Mucosa of descending colon (tissue), 3 donors: ENCODE results near the gene ADAM12. TPM values are rescaled to one million over a fixed set of nuclear protein-coding genes. Genes with fewer than 3 reads are reported as not detected.

Experiments
- ATAC-seq: fragments of 200-7000 bp; cut with Tn5 transposase; one replicate; pipeline ENCODE4 v1.9.1; 2020; ENCODE audit warnings: mild to moderate bottlenecking, moderate library complexity
- DNase-seq, 3 donors: peaks; one replicate each; pipeline ENCODE4 v3.0.0-alpha.2; 2020
- H3K36me3 ChIP-seq: fragments of 200-600 bp; one replicate; pipeline ENCODE4 v1.8.0; 2021; ENCODE audit warnings: low read depth, mild to moderate bottlenecking
- H3K4me1 ChIP-seq: fragments of 200-600 bp; one replicate; pipeline ENCODE4 v1.8.0; 2021; ENCODE audit warnings: low read depth, mild to moderate bottlenecking
- H3K4me3 ChIP-seq: fragments of 200-600 bp; one replicate; pipeline ENCODE4 v1.8.0; 2021; ENCODE audit warnings: mild to moderate bottlenecking
- H3K9me3 ChIP-seq: fragments of 200-600 bp; one replicate; pipeline ENCODE4 v1.8.0; 2021; ENCODE audit warnings: mild to moderate bottlenecking
- CTCF ChIP-seq: fragments of 200-600 bp; IDR thresholded peaks from one replicate; pipeline ENCODE4 v1.8.0; 2022; ENCODE audit warnings: antibody characterized with exemption, mild to moderate bottlenecking
- intact Hi-C, 2 donors: fragments of 100-400 bp; cut with DNase I in 1 of 2; cut with micrococcal nuclease in 1 of 2; formaldehyde crosslinking; loops; one replicate each; pipeline versions ENCODE4 v1.11.0 to v1.11.1; 2022; cut with DNase I, micrococcal nuclease
- total RNA-seq, 3 donors: library from RNA; stranded (reverse); fragmentation: NEBNext Ultra II Directional in 2 of 3; extraction: Animal tissue kit (Norgen Biotek cat#: 25700) in 2 of 3; gene quantifications; one replicate each; pipeline versions ENCODE4 v1.2.1 to v1.2.4, GENCODE V29; 2021 to 2023
- donor health status: DM: no; HTN: no; CAD: no; lungs with moderate emphysema.
- donor health status: DM: no; HTN: no; CAD: no.
- donor health status: DM: no; HTN: yes; CAD: no.

The ADAM12 gene
- total RNA-seq, 3 donors from 2014 or later, result 0.20 to 0.89 (median 0.66) TPM

DNA sequence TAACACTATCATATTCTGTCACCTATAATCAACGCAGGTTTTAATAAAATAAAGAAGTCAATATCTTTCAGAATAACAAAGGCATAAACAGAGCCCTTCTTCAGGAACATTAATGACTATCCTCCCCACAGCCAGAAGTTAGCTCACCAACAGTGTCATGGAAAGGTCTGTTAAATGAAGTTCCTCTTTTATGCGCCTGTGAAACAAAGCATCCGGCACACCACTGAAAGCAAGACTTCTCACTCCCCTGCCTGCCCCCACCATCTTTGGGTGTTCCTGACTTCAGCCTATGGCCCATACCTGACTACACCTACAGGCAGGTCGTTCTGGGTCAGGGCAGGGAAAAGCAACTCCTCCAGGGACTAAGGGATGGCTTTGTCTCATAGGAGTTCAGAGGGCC is 286.5 kb downstream of the ADAM12 start:
- no peaks in the 10 kb centered on the region for H3K9me3 ChIP-seq
- peak; percentile 51 for ATAC-seq
- intact Hi-C loops, result no loop called here
- no peak overlapping the region for H3K4me3 ChIP-seq
- H3K36me3 ChIP-seq, result no peaks in the 10 kb centered on the region
- peak in 1 of 3 donors; percentile 8 for DNase-seq
- TF ChIP-seq CTCF, result no peak
- no peaks in the 10 kb centered on the region for H3K4me1 ChIP-seq

GRCh38 chr10:126101325-126101724 is 287.0 kb downstream of the ADAM12 start:
- Histone ChIP-seq H3K4me1 (no peaks in the 10 kb centered on the region), H3K9me3 (no peaks in the 10 kb centered on the region), H3K4me3 (no peak overlapping the region), H3K36me3 (no peaks in the 10 kb centered on the region)
- TF ChIP-seq CTCF, result no peak
- intact Hi-C loops, result no loop called here
- ATAC-seq, result no peak
- no peak for DNase-seq

- Histone ChIP-seq H3K9me3 (no peaks in the 10 kb centered on the region), H3K4me1 (no peaks in the 10 kb centered on the region), H3K4me3 (no peak overlapping the region), H3K36me3 (no peaks in the 10 kb centered on the region)
- intact Hi-C loops, result no loop called here
- TF ChIP-seq CTCF, result no peak
- DNase-seq (no peak), ATAC-seq (no peak)
These were observed 288.9 kb downstream of the ADAM12 start for GRCh38 chr10:126099366-126099765.

DNA sequence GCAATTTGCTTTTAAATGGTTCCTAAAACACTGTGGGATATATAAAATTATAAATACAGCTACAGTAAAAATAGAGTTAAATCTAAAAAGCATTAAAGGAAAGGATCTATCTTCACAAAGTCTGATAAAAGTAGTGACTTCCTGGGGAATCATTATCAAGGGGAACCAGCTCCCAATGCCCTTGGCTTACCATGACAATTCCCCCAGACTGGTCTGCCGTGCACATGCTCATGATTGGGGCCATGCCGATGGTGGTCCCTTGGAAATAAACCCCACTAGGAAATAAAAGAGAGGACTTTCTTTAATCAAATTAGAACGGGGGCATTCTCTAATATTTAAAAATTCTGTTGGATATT is 290.1 kb downstream of the ADAM12 start:
- no peaks in the 10 kb centered on the region for H3K9me3 ChIP-seq
- intact Hi-C loops, result no loop called here
- DNase-seq, result no peak
- ATAC-seq, result no peak
- H3K4me3 ChIP-seq, result no peak overlapping the region
- H3K4me1 ChIP-seq, result no peaks in the 10 kb centered on the region
- H3K36me3 ChIP-seq, result no peaks in the 10 kb centered on the region
- no peak for TF ChIP-seq CTCF

DNA sequence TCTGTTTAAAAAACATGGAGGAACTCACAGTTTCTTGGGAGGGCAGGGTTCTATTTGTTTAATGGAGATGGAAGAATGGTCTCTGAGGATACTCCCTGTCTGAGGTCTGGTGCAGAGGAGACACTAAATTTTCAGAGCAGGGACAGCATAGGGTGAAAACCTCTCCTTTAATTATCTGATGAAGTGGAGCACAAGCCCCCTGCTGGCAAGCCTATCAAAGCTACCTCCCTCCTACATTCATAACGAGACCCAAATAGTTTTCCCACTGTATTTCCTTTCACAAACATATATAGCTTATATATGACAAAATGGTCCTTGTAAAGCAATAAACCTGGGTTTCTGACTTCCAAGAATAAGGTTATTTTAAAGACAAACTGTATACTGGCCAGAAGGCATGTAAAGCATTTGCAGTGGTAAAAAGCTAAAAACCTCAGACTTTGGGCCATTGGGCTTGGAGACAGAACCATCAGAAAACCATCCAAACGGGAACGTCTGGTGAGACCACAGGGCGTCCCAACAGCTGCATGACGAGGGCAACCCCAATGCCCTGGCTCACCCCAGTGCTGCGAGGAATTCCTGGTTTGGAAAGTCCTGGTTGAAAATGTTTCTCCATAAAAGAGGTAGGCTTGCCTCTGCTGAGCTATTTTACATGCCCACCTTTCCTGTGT is 290.6 kb downstream of the ADAM12 start:
- no peak for ATAC-seq
- intact Hi-C loops, result no loop called here

More for the DNA sequence above, 290.6 kb downstream of the ADAM12 start:
- TF ChIP-seq CTCF, result no peak
- Histone ChIP-seq H3K4me1 (no peaks in the 10 kb centered on the region), H3K36me3 (no peaks in the 10 kb centered on the region), H3K4me3 (no peak overlapping the region), H3K9me3 (no peaks in the 10 kb centered on the region)
- DNase-seq, result no peak
